Measurements from ENCODE around the gene GYPE.
"Not testable (repeated sequence)": the region's sequence is repeated elsewhere in the genome, so short reads cannot be mapped to it uniquely, and the experiment has no call there.

Gene GYPE

DNA sequence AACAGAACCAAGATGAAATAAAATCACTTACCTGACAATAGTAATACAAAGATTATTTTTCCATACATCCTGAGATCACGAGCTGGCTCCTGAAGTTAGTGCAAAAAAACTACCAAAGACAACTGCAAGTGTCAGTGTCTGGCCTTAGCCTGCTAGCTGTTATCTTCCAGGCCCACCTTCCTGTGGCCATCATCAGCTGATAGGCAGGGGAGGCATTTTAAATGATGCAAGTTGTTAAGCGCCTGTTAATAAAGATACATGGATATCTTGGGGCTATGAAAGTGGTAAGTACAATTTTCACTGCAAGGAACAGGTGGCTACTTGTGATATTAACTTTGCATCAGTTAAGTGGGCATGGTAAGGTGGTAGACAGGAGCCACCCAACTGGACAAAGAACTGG, at the start of gene GYPE:
GYPE (minus strand) TSS at position 120 of the 400 bp plus-strand sequence; CDS start at position 68, 52 bp downstream.
- DNase-seq = peak; percentile 91

DNA sequence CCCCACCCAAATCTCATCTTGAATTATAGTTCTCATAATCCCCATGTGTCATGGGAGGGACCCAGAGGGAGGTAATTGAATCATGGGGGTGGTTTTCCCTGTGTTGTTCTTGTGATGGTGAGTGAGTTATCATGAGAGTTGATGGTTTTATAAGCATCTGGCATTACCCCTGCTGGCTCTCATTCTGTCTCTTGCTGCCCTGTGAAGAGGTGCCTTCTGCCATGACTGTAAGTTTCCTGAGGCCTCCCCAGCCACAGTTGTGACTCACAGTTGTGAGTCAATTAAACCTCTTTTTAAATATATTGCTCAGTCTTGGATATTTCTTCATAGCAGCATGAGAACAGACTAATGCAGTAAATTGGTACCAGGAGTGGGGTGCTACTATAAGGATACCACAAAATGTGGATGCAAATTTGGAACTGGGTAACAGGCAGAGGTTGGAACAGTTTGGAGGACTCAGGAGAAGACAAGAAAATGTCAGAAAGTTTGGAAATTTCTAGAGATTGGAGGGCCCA, 46.2 kb upstream of the GYPE start:
- not testable (repeated sequence) for DNase-seq

DNA sequence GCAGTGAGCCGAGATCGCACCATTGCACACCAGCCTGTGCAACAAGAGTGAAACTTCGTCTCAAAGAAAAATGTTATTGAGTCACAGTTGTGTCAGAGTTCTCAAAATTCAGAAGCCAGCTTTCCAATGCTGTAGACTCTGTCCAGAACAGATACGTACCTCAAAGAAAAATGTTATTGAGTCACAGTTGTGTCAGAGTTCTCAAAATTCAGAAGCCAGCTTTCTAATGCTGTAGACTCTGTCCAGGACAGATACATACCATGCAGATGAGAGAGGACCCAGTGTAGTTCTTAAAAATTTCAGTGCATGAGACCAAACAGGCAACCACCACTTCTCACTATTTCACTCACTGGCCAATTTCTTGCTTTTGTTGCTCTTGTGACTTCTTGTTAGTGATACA, 45.6 kb upstream of the GYPE start:
- not testable (repeated sequence) for DNase-seq

DNA sequence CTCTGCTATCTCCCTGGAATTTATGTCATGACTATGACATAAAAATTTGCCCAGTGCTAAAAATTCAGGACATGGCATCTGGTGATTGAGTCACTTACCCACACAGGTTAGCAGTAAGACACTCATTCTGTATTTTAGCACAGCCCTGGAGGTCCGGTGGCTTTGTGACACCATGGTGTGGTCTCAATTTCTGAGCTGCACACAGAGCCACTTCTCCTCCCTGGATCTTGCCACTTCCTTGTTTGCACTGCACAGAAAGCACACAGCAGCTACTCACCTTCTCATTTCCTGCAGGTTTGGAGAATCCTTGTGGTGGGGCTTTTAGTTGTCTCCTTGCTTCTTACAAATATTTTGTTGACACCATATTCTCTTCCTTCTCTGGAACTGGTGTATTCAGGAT, 44.8 kb upstream of the GYPE start:
- DNase-seq = peak; percentile 20

DNA sequence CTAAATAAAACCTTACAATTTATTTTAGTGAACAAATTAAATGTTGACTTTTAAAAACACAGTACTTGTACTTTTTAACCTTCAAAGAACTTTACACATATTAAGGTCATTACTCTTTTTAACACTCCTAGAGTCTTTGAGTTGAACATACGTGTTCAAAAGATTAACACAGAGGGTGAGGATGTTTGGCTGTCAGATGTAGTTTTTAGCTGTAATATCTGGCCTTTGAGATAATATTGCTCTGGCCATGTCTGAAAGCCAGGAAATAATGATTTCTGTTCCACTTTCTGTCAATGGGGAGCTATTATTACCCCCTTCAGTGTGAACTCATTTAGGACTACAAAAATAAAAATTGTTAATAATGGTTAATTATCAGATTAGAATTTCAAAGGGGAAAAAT, 42.1 kb upstream of the GYPE start:
- DNase-seq = peak; percentile 63

DNA sequence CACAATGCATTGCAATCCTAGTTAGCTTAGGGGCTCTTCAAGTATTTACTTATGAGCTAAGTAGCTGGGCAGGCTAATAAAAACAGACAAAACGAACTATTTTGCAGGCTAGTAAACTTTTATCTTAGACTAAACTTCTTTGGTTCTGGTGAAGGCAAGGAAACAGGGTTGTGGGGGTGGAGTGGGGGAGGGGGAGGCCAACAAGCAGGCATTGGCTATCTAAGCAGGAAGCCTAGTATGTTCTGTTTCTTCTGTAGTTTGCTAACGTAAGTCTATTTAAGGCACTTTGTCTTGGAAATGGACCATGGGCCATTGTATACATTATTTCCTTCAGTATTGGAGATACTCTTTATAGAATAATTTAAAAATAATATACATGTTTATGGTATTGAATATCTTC, 35.3 kb upstream of the GYPE start:
- peak; percentile 32 for DNase-seq

DNA sequence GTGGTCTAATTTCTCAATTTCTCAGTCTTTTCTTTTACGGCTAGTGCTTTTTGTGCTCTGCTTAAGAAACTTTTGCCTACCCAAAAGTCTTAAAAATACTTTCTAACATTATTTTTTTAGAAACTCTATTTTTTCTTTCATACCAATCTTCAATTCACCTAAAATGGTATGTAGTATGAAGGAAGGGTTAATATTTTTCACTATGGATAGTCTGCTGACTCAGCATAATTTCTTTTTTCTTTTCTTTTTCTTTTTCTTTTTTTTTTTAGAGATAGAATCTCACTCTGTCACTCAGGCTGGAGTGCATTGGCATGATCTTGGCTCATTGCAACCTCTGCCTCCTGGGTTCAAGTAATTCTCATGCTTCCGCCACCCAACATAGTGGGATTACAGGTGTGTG, 34.2 kb upstream of the GYPE start:
- no peak for DNase-seq

DNA sequence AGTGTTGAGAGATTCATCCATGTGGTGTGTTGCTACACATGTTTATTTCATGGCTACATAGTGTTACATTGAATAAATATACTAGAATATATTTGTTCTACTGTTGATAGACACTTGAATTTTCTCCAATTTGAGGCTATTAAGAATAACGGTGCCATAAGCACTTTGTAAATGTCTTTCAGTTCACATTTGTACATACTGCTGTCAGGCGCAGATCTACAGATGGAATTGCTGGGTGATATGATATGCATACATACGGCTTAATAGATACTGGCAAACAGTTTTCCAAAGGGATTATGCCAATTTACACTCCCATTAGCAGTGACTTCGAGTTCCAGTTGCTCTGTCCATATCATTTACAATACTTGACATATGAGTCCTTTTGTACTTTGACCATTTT, 33.5 kb upstream of the GYPE start:
- not testable (repeated sequence) for DNase-seq

DNA sequence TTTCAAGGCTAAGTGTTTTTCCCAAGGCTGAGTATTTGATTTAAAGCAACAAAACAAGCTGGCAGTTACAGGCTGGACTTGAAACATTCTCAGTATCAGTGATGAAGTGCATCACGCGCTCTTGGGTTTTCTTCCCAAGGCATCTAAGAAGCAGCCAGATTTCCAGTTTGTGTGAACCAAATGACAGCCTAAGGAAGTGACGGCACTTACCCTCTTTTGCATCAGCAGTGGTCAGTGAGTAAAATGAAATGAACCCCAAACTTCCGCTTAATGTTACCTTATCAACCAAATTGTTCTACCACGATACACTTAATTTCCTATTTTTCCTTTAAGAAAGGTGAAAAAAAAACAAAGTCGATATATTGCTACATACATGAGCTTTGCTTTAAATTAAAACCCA, 15.8 kb upstream of the GYPE start:
- peak; percentile 67 for DNase-seq

DNA sequence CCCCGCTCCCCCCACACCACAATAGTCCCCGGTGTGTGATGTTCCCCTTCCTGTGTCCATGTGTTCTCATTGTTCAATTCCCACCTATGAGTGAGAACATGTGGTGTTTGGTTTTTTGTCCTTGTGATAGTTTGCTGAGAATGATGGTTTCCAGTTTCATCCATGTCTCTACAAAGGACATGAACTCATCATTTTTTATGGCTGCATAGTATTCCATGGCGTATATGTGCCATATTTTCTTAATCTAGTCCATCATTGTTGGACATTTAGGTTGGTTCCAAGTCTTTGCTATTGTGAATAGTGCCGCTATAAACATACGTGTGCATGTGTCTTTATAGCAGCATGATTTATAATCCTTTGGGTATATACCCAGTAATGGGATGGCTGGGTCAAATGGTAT, 11.1 kb upstream of the GYPE start:
- DNase-seq = not testable (repeated sequence)

DNA sequence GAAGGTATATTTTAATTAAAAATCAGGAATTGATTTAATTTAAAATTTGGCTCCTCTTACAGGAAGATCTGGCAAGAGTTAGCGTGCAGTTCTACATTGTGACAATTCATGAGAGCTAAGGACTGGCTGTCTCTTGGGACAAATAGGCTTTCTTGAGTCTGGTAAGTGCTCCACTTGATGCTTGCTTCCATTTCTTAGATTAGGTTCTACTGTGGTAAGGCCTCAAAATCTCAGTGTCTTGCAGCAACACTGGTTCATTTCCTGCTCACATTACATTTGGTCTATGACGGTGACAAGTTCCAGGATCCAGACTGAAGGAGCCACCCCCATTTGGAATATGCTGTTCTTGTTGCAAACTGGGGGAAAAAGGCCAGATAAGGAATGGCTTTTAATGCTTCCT, 7.1 kb upstream of the GYPE start:
- DNase-seq = peak; percentile 20

DNA sequence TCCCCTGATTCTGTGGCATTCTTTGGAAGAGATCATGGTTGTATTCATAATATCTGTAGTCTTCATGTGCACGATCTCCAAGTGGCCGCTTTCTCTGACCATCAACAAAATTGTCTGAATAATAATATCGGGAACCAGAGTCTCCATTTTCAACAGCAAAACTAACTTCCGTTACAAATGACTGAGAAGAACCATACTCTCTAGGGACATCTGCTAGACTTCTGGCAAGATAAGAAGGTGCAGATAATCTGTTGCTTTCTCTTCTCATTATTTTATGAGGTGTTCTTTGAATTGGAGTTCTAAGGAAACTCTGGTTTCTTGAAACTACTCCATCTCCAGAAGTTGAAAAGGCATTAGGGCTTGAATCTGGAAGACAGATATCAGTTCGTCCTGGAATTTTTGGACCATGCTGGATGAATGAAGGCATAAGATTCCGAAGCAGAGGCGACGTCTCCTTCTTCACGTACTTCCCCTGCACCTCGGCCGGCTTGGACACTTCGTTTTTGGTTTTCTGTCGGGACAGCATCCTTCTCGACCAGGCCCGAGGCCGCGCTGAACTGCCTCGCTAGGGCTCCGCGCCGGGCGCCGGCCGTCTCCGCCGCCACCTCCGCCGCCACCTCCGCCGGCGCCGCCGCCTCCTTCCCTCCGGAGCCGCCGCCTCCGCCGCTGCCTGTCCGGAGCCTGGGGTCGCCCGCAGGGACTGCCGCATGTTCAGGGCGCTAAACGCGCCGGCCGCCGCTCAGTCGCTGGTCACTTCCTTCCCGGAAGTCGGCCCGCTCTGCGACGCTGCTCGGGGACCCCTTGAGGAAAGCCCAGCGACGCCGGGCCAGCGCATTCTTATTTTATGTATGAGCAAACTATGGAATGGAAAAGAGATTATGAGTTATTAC, 6.4 kb upstream of the GYPE start:
- peak; percentile 66 for DNase-seq

DNA sequence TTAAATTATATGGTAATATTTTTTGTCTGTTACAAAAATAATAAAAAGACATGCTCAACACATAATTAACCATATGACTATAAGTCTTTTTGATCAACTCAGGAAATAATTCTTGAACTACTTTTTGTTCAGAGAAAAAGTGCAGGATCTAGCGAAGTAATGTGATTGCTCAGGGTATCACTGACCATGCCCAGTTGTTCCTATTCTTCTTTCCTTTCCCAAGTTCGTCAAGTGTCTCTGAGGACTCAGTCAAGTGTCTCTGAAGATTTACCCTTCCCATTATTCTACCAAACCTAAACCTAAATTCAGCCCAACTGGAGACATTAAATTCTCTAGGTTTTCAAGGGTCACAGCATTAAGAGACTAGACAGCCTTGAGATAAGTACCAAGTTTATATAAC, 5.5 kb upstream of the GYPE start:
- not testable (repeated sequence) for DNase-seq

DNA sequence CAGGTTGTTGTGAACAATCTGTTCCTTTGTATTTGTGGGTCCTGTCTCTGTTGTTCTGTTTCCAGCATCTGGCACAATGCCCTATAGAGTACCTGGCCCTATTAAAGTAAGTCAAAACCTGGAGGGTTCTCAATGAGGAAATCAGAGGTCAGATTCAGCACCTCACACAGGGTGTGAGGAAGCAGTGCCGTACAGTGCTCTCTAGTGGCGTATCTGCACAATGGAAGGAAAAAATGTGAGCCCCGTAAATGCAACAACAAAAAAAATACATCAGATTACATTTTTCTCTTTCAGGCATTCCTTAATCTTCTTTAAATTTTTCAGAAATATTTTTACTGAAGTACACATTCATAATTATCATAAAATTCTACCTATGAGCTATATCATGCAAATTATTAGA, 2.5 kb upstream of the GYPE start:
- DNase-seq = peak; percentile 80

DNA sequence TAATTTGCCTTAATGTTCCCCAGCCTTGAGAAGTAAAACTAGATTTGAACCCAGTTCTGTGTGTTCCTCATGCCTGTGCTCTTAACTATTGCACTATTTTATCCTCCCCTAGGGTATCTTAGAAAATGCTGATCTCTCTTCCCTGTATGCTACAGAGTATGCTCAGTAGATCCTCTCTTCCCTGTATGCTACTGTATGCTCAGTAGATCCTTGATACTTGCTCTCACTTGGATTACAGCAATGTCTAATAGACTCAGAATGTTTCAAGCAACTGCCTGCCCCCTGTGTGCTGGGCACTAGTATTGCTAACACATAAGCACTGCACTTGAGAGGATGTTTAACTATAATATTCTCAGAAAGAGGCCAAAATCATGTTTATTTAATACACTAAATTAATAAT, 928 bp downstream of the GYPE start:
- peak; percentile 60 for DNase-seq

DNA sequence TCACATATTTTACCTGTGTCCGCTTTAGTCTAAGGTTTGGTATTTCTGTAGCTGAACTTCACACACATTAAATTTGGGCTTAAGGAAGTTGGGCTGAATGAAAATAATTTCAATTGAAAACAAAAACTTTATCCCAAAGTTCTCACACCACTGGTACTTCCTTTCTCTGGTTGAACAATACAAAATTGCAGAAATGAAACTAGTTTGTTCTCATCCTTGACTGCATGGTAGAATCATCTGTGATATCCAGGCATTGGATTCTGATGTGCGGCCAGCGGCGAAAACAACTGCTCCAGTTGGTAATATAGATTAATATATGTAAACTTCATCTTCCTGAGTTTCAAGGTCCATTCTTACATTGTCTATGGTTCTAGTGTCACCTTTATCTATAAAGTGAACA, 15.0 kb downstream of the GYPE start:
- DNase-seq = not testable (repeated sequence)

DNA sequence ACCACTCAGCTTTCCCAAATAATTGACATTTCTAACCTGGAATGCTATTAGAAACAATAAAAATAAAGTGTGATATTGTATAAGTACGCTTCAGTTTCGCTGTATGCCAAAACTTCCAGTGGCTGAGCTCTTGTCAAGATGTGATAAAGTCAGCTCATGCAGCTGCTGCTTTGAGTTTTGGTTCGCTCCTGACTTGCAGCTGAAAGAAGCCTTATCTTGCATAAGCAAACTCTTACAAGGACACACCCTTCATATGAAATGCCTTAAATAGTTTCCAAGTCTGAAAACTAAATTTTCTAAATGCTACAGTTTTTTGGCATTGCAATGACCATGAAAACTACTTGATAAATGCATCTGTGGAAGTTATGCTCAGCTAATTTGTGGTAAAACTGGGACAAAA, 17.2 kb downstream of the GYPE start:
- DNase-seq = not testable (repeated sequence)

DNA sequence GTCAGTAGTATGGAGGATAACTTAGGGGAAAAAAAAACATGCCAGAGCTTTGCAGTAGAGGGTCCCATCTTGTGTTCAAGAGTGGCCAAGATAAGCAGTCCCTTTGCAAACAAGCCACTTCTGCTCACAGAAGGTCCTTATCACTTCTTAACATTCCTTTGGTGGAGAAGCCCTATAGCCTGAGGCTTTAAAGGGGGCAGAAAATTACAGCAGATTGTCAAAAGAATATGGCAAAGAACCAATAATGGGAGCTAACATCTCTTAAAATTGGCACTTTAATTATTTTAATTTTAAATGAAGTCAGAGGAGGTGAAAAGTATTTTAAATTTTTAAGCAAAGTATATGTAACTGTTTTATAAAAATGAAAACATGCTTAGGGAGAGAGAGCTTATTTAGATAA, 20.4 kb downstream of the GYPE start:
- DNase-seq = peak; percentile 66

DNA sequence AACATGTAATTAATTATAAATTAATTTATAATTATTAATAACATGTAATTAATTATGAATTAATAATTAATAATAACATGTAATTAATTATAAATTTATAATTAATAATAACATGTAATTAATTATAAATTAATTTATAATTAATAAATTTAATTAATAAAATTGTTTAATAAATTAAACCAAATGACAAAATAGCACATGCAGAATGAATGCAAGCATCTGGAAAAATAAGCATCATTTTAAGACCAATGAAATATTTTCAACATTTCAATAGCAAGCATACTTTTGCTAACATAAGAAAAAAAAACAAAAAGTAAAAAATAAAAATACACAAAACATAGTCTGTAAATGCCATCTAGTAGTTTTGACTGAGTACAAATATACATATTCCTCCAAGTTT, 21.8 kb downstream of the GYPE start:
- DNase-seq = no peak

DNA sequence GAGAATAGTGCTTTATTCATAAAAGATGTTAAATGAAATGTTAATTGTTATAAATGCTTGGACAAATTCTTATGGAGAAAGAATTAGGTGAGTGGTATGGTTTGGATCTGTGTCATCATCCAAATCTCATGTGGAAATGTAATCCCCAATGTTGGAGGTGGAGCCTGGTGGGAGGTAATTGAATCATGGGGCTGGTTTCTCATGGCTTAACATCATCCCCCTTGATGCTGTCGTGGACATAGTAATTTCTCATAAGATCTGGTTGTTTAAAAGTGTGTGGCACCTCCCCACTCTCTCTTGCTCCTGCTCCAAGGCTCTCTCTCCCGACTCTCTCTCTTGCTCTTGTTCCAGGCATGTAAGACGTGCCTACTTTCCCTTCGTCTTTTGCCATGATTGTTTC, 22.5 kb downstream of the GYPE start:
- DNase-seq = no peak

DNA sequence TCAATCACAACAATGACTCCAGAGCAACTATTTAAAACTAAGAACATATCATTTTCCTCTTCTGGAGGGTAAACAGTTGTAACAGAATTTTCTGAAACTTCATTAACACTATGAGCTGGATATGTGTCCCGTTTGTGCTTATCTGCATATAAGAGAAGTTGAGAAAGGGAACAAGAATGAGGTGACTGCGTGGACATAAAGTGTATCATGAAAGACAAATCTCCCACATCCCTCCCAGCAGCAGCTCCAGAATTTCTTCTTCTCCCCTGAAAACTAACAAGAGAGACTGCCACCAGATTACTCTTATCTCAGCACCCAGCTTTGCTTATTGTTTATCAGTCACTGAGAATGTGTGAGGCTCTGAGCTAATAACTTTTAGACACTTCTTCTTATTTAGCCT, 25.8 kb downstream of the GYPE start:
- DNase-seq = peak; percentile 67

DNA sequence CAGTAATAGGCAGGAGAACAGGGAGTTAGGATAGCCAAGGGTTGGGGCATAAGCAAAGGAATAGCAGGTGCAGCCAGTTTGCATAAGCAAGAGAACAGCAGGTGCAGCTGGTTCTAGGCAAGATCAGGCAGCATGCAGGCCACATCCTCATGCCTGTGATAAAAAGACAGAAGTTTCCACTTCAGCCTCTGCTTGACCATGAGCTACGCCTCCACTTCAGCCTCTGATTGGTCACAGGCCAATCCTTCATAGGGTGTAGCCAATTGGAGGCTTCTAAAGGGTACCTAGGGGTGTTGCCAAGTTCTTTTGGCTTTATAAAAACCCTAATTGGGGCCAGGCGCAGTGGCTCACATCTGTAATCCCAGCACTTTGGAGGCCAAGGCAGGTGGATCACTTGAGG, 30.0 kb downstream of the GYPE start:
- not testable (repeated sequence) for DNase-seq

DNA sequence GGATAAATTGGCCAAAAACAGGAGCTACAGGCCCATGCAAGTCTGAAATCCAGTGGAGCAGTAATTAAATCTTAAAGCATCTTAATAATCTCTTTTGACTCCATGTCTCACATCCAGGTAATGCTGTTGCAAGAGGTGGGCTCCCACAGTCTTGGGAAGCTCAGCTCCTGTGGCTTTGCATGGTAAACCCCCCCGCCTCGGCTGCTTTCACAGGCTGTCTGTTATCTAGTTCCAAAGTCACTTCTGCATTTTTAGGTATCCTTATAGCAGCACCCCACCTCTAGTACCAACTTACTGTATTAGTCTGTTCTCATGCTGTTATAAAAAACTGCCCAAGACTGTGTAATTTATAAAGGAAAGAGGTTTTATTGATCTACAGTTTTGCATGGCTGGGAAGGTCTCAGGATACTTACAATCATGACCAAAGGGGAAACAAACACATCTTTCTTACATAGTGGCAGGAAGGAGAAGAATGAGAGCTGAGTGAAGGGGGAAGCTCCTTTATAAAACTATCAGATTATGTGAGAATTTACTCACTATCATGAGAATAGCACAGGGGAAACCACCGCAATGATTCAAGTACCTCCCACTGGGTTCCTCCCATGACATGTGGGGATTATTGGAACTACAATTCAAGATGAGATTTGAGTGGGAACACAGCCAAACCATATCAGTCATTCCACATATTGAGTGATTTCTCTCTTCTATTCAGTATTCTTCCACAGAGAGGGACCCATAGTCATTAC, 34.7 kb downstream of the GYPE start:
- DNase-seq = peak; percentile 51

DNA sequence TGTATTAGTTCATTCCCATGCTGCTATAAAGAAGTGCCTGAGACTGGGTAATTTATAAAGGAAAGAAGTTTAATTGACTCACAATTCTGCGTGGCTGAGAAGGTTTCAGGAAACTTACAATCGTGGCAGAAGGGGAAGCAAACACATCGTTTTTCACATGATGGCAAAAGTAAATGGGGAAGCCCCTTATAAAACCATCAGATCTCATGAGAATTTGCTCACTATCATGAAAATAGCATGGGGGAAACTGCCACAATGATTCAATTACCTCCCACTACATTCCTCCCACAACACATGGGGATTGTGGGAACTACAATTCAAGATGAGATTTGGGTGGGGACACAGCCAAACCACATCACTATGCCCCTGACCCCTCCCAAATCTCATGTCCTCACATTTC, 35.4 kb downstream of the GYPE start:
- not testable (repeated sequence) for DNase-seq
